AG09319 (cell line): Measurements from ENCODE around the gene SLC16A2.
A peak's percentile ranks its signal among the peaks of the same experiment; 100 is the strongest.

Source experiments
- DNase-seq: peaks from one replicate; pipeline ENCODE4 v3.0.0-alpha.2; 2010; ENCODE audit warnings: low read depth; ENCODE audit errors: extremely low read depth
- TF ChIP-seq, protein P1 (sequence below): IDR thresholded peaks from 2 replicates; pipeline ENCODE4 v1.5.1; 2011; ENCODE audit warnings: low read depth, mild to moderate bottlenecking, inconsistent platforms, low read length, moderate library complexity

Gene SLC16A2

DNA sequence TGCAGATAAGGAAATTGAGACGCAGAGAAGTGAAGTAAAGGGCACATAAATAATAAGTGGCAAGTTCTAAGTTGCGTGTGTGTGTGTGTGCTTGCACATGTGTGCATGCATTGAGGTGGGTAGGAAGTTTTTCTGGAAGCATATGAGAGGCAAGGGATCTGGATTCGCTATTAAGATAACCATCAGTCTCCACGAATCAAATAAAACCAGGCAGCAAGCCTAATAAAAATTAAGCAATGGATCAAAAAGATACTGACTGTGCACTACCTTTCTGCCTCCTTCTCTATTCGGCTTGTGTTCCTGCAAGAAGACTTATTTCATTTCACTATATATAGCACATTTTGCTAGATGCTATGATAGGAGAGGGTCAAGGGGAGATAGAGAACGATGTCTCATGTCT lies 23.8 kb downstream of the SLC16A2 start:
- TF ChIP-seq, protein P1, sequence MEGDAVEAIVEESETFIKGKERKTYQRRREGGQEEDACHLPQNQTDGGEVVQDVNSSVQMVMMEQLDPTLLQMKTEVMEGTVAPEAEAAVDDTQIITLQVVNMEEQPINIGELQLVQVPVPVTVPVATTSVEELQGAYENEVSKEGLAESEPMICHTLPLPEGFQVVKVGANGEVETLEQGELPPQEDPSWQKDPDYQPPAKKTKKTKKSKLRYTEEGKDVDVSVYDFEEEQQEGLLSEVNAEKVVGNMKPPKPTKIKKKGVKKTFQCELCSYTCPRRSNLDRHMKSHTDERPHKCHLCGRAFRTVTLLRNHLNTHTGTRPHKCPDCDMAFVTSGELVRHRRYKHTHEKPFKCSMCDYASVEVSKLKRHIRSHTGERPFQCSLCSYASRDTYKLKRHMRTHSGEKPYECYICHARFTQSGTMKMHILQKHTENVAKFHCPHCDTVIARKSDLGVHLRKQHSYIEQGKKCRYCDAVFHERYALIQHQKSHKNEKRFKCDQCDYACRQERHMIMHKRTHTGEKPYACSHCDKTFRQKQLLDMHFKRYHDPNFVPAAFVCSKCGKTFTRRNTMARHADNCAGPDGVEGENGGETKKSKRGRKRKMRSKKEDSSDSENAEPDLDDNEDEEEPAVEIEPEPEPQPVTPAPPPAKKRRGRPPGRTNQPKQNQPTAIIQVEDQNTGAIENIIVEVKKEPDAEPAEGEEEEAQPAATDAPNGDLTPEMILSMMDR, result no peak
- DNase-seq, result no peak

DNA sequence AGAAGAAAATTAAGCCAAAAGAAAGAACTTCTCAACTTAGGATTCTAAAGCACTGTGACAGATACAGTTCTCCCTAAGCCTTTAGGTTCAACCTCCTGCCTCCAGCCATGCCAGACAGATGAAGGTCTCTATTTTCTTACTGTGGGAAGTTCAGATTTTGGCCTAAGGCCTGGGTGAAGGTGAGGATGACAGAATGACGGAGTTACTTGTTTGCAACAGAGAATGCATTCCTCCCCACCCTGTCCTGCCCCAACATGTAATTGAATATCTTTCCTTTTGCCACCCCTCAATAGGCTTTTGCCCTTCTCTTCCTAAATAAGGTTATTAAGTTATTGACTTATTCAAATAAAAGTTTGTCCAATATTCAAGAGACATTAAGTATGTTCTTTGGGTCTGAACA lies 25.6 kb downstream of the SLC16A2 start:
- TF ChIP-seq, protein P1, result no peak
- no peak for DNase-seq

DNA sequence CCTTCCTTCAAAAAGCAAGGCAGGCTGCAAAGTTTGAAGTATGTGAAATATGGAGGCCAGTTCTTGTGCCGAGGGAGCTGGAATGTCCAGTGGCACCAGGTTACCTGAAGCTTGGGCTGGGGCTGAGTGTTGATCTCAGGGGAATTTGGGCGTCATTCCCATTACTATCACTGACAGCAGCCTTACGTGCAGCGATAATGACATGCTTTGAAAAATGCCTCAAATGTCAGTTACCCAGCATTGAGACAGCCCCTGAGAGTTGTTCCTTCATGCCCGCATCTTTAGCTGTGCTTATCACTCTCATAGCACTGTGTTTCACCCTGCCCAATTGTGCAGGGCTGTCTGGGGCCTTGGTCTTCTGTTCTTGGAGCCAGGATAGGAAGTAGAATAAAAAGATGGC lies 27.4 kb downstream of the SLC16A2 start:
- DNase-seq, result no peak
- TF ChIP-seq, protein P1, result no peak

DNA sequence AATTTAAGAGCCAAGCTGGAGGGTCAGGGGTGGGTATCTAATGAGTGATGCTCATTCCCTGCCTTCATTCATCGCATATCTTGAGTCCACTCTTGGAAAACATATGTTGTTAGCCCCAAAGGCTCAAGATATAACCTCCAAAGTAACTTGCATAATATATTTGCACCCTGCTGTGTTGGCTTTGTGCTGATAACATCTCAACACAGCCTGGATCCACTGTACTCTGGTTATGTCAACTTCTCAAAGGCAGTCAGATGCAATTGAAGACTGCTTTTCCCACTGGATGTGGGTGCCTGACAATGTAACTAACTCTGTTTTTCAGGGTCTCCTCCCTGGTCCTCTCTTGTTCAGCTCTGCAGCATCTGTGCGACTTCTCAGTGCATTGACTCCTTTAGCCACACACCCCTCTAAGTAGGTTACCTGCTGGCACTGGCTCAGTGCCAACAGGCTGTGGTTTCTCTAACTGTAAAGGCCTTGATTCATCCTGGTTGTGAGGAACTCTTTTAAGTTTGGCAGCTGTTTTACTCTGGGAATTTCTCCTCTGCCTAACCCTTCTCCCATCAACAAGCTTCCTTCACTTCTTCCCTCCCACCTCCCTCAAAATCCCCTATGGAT lies 28.1 kb downstream of the SLC16A2 start:
- DNase-seq, result no peak
- TF ChIP-seq, protein P1, result no peak

DNA sequence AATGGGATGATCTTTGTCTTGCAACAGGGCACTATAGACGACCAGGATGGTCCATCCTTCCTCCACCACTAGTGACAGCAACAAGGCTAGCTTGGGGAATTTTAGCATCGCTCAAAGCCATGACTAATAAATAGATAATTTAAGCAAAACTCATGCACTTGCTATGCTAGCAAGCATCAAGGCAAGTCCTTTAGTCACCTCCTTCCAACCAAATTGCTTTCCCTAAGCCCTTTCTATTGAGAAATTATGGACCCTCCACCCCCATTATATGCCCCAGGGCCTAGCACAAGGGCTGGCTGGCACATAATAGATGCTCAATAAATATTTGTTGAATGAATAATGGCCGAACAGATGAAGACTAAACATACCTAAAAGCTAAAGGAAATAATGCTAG lies 28.6 kb downstream of the SLC16A2 start:
- no peak for DNase-seq
- TF ChIP-seq, protein P1, result no peak

DNA sequence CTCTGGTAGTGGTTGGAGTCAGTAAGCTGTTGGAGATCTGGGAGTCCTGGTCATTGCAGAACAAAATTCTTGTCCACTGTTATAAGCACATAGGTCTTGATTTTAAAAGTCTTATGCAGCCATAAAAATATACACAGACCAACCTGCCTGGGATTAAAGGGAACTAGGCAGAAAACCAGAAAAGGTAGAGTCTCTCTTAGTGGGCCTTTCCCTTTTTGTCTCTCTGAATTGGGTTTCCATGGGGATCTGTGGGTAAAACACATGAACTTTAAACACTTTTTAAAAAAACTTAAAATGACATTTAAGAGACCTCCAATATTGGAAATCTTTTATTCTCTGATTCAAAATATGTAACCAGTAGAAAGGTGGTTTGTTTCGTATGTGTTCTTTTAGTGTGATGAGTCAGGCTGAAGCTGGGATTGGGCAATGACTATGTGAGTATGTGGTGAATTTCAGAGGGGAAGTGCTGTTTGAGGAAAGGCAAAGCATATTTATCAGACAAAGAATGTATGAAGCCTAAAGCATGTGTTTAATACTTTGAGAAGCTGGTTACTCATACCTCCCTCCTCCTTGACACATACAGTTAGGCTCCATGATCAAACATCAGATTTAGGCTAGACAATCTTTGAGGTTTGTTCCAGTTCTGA lies 29.6 kb downstream of the SLC16A2 start:
- TF ChIP-seq, protein P1, result no peak
- peak; percentile 62 for DNase-seq

DNA sequence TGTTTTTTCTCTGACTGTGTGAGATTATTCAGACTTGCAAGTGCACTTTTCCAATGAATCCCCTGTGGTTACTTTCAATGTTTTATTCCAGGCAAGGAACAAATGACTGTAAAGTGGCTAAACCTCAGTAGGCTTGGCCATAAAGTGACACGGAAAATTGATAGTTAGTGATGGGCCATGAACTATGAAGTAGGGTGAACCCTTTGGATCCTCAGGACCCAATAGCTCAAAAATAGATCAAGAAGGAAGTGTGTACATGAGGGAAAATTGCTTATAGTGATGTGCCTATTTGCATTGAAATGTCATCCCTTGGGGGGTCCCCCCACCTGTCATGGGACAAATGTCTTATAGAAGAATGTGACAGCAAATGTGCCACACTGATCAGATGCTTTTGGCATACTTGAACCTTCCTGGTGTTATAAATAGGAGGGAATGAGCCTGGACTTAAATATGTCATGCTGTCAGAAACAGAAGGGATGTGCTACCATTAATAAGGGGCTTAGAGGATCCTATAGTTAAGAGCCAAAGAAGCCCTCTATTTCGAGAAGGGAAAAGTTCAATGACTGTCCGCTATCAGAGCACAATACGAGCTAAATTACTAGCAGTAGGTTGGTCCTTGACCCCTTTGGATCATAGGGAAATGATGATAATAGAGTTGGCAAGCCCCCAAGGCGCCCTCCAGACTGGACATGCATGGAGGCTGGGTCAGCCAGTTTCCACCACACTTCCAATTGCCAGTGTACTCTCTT lies 30.3 kb downstream of the SLC16A2 start:
- DNase-seq, result no peak
- TF ChIP-seq, protein P1, result no peak
